ENCODE data around the gene MSX2.

DNA sequence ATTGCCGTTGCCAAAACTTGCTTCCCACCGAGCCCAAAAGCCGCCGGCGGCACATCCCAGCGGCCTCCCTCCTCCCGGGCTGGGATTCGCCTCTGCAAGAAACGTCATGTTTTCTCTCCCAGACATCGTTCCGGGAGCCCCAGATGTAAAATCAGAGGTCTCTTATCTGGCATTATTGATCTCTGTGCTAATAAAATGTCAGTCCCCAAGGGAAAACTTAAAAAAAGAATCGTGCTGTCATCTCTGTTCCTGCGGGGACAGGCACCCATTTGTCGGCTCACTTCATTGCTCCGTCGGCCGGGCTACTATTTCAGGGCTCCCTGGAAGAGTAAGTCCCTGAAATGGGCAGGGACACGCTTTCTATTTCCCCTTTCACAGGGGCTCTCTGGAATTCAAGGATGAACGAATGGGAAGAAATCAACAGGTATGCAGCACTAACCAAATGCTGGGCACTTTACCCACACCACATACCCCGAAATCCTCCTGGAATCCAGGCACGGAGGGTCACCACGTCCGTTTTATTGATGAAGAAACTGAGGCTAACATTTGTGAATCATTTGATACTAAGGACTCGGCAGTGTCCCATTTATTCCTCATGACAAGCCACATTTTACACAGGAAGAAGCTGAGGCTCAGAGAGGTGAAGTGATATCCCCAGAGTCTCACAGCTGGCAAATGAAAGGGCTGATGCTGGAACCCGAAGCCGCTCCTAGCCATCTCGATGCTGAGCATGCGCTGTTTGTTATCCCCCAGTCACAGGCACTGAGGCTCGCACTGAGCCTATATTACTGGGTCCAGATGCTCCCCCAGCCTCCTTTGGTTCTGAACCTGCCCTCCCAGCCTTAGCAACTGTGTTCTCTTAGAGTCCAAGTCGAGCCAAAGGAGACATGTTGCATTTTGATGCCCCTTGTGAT lies 35.7 kb upstream of the MSX2 start:
- TF ChIP-seq, protein P1, sequence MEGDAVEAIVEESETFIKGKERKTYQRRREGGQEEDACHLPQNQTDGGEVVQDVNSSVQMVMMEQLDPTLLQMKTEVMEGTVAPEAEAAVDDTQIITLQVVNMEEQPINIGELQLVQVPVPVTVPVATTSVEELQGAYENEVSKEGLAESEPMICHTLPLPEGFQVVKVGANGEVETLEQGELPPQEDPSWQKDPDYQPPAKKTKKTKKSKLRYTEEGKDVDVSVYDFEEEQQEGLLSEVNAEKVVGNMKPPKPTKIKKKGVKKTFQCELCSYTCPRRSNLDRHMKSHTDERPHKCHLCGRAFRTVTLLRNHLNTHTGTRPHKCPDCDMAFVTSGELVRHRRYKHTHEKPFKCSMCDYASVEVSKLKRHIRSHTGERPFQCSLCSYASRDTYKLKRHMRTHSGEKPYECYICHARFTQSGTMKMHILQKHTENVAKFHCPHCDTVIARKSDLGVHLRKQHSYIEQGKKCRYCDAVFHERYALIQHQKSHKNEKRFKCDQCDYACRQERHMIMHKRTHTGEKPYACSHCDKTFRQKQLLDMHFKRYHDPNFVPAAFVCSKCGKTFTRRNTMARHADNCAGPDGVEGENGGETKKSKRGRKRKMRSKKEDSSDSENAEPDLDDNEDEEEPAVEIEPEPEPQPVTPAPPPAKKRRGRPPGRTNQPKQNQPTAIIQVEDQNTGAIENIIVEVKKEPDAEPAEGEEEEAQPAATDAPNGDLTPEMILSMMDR (IDR thresholded peaks at IDR 0.05), result no peak
- no peak for TF ChIP-seq POLR2A (IDR thresholded peaks at IDR 0.05)

Data from tibial nerve (tissue), 3 donors.